HUES6 (cell line): Measurements from ENCODE around the gene BMP6.

Experiments used
- H3K27ac ChIP-seq: 2 replicates; pipeline ENCODE4 v1.7.0; 2013; ENCODE audit warnings: low read depth, mild to moderate bottlenecking, low read length, inconsistent platforms
- H3K27me3 ChIP-seq: 2 replicates; pipeline ENCODE4 v1.6.1; 2013; ENCODE audit warnings: low read length; ENCODE audit not compliant: control insufficient read depth, insufficient read depth
- H3K36me3 ChIP-seq: 2 replicates; pipeline ENCODE4 v1.6.1; 2013; ENCODE audit warnings: low read length; ENCODE audit not compliant: control insufficient read depth, insufficient read depth
- H3K4me1 ChIP-seq: 2 replicates; pipeline ENCODE4 v1.6.1; 2013; ENCODE audit warnings: low read length; ENCODE audit not compliant: control insufficient read depth, insufficient read depth
- H3K4me3 ChIP-seq: 2 replicates; pipeline ENCODE4 v1.5.1; 2013; ENCODE audit warnings: low read depth, low read length
- H3K9ac ChIP-seq: one replicate; pipeline ENCODE4 v1.6.1; 2013; ENCODE audit warnings: mild to moderate bottlenecking, low read length
- H3K9me3 ChIP-seq: 2 replicates; pipeline ENCODE4 v1.6.1; 2013; ENCODE audit warnings: low read depth, low read length; ENCODE audit not compliant: control insufficient read depth, insufficient read depth

The BMP6 gene

GRCh38 chr6:7725849-7726415 is at the start of gene BMP6:
Gene BMP6 (plus strand): TSS chr6:7726099. CDS start chr6:7726956, 857 bp downstream.
- peak within 1 kb of the TSS; percentile 34 for H3K9ac ChIP-seq
- H3K27ac ChIP-seq, result no peak within 1 kb of the TSS
- no peaks in the 10 kb centered on the region for H3K9me3 ChIP-seq
- no peaks in the 10 kb centered on the region for H3K36me3 ChIP-seq
- H3K4me1 ChIP-seq, result peaks cover 23% of the 10 kb centered on the region
- H3K4me3 ChIP-seq, result peak within 1 kb of the TSS; percentile 70
- peaks cover 84% of the 10 kb centered on the region for H3K27me3 ChIP-seq

GRCh38 chr6:7677229-7677628 is 48.7 kb upstream of the BMP6 start:
- Histone ChIP-seq H3K27ac (no peak overlapping the region), H3K9me3 (no peaks in the 10 kb centered on the region), H3K4me1 (peaks cover 36% of the 10 kb centered on the region), H3K4me3 (no peak overlapping the region), H3K9ac (no peak overlapping the region), H3K27me3 (no peaks in the 10 kb centered on the region; the same call in 1 of the 2 replicates), H3K36me3 (no peaks in the 10 kb centered on the region)

DNA sequence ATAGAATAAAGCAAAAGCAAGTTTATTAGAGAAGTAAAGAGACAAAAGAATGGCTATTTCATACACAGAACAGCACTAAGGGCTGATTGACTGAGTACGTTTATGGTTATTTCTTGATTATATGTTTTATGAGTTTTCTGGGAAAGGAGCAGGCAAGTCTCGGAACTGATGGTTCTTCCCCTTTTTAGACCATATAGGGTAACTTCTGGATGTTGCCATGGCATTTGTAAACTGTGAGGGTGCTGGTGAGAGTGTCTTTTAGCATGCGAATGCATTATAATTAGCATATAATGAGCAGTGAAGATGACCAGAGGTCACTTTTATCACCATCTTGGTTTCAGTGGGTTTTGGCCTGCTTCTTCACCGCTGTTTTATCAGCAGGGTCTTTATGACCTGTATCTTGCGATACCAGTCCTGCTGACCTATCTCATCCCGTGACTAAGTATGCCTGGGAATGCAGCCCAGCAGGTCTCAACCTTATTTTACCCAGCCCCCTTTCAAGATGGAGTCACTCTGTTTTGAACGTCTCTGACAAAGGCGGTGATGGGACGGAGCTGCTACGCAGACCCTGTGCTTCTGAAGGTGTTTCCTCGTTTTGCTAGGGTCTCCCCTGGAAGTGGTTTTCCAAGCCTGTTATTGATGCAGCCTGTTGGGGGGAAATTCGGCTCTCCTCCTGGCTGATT is 45.4 kb upstream of the BMP6 start:
- 0 out of 2 replicates have a peak, but pooled peaks cover 6% of the 10 kb centered on the region for H3K27me3 ChIP-seq
- H3K36me3 ChIP-seq, result no peaks in the 10 kb centered on the region
- H3K27ac ChIP-seq, result no peak overlapping the region

DNA sequence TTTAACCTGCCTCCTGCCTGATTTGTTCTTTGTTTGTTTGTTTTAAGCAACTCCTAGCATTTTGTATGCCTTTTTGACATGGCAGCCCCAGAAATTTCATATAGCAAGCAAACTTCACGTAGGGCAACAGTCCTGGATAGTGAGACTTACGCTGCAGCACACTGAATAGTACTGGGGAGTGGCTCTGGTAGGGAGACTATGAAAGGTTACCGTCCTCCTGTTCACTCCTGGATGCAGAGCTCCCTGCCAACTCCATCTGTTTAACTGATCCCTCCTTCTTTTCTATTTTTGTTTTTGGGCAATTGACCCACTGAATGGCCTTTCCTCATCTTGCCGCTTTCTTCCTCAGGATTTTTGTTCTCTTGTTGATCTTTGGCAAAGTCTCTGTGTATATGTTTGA is 44.5 kb upstream of the BMP6 start:
- Histone ChIP-seq H3K4me3 (no peak overlapping the region), H3K9ac (no peak overlapping the region), H3K36me3 (no peaks in the 10 kb centered on the region), H3K4me1 (peaks cover 43% of the 10 kb centered on the region), H3K9me3 (no peaks in the 10 kb centered on the region), H3K27me3 (0 out of 2 replicates have a peak, but pooled peaks cover 6% of the 10 kb centered on the region), H3K27ac (no peak overlapping the region)

More for the DNA sequence above, 45.4 kb upstream of the BMP6 start:
- Histone ChIP-seq H3K4me1 (peaks cover 42% of the 10 kb centered on the region), H3K9me3 (no peaks in the 10 kb centered on the region), H3K9ac (no peak overlapping the region), H3K4me3 (no peak overlapping the region)

DNA sequence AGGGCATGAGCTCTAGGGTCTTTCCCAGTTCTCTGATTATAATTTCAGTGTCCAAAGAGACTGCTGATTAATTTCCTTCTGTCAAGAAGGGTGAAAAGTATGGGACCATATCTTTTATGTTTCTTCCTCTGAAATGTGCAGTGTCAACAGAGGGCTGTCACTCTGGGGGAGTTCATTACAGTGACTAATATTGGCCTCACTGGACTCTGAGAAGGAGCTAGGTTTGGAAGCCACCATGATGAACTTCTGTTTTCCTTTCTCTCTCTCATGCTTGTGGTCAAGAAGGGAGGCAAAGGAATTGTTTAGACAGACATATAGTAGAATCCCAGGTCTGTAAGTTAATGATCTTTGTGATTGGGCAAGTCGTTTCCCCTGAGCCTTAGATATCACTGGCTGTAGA is 41.8 kb upstream of the BMP6 start:
- Histone ChIP-seq H3K27me3 (0 out of 2 replicates have a peak, but pooled peaks cover 6% of the 10 kb centered on the region), H3K9me3 (no peaks in the 10 kb centered on the region), H3K4me1 (peaks cover 43% of the 10 kb centered on the region), H3K9ac (no peak overlapping the region), H3K27ac (no peak overlapping the region), H3K4me3 (no peak overlapping the region), H3K36me3 (no peaks in the 10 kb centered on the region)

- 0 out of 2 replicates have a peak, but pooled peaks cover 6% of the 10 kb centered on the region for H3K27me3 ChIP-seq
These were observed 41.1 kb upstream of the BMP6 start for GRCh38 chr6:7684843-7685242.

GRCh38 chr6:7685276-7685675 is 40.6 kb upstream of the BMP6 start:
- no peaks in the 10 kb centered on the region for H3K9me3 ChIP-seq
- no peaks in the 10 kb centered on the region for H3K36me3 ChIP-seq
- 0 out of 2 replicates have a peak, but pooled peaks cover 6% of the 10 kb centered on the region for H3K27me3 ChIP-seq
- H3K4me1 ChIP-seq, result peaks cover 35% of the 10 kb centered on the region
- peak overlapping the region; percentile 8; the same call in 1 of the 2 replicates for H3K4me3 ChIP-seq
- no peak overlapping the region for H3K27ac ChIP-seq
- H3K9ac ChIP-seq, result no peak overlapping the region

More at GRCh38 chr6:7684843-7685242, 41.1 kb upstream of the BMP6 start:
- Histone ChIP-seq H3K9ac (no peak overlapping the region), H3K9me3 (no peaks in the 10 kb centered on the region), H3K4me3 (peak overlapping the region; percentile 8; the same call in 1 of the 2 replicates), H3K4me1 (peaks cover 39% of the 10 kb centered on the region), H3K27ac (no peak overlapping the region), H3K36me3 (no peaks in the 10 kb centered on the region)

- no peaks in the 10 kb centered on the region for H3K36me3 ChIP-seq
- H3K9ac ChIP-seq, result no peak overlapping the region
- peaks cover 32% of the 10 kb centered on the region for H3K4me1 ChIP-seq
- H3K27me3 ChIP-seq, result 0 out of 2 replicates have a peak, but pooled peaks cover 4% of the 10 kb centered on the region
- no peaks in the 10 kb centered on the region for H3K9me3 ChIP-seq
- no peak overlapping the region for H3K27ac ChIP-seq
- no peak overlapping the region for H3K4me3 ChIP-seq
These were observed 38.5 kb upstream of the BMP6 start for GRCh38 chr6:7687145-7688111.

GRCh38 chr6:7691021-7691420 is 34.9 kb upstream of the BMP6 start:
- H3K9ac ChIP-seq, result no peak overlapping the region
- peaks cover 13% of the 10 kb centered on the region for H3K4me1 ChIP-seq
- no peak overlapping the region for H3K27ac ChIP-seq
- H3K4me3 ChIP-seq, result no peak overlapping the region
- H3K27me3 ChIP-seq, result no peaks in the 10 kb centered on the region
- H3K9me3 ChIP-seq, result no peaks in the 10 kb centered on the region
- no peaks in the 10 kb centered on the region for H3K36me3 ChIP-seq

- Histone ChIP-seq H3K9ac (no peak overlapping the region), H3K36me3 (no peaks in the 10 kb centered on the region), H3K4me3 (peak overlapping the region; percentile 8; the same call in 1 of the 2 replicates), H3K9me3 (no peaks in the 10 kb centered on the region), H3K27me3 (no peaks in the 10 kb centered on the region), H3K4me1 (peaks cover 13% of the 10 kb centered on the region), H3K27ac (no peak overlapping the region)
These were observed 34.0 kb upstream of the BMP6 start for GRCh38 chr6:7691675-7692452.
